GM23338 (cell line): ENCODE results near the gene CDC42BPA. TPM values are rescaled to one million over a fixed set of nuclear protein-coding genes. Genes with fewer than 3 reads are reported as not detected.

ENCODE experiments used
- ATAC-seq: fragments of 200-7000 bp; cut with Tn5 transposase; 3 replicates; pipeline ENCODE4 v1.9.1; 2020
- DNase-seq: peaks from one replicate; pipeline ENCODE4 v3.0.0-alpha.2; 2015; ENCODE audit warnings: low spot score
- H2AFZ ChIP-seq: fragments of 200-600 bp; sonication (generic); 2 replicates; pipeline ENCODE4 v1.8.0; 2016; ENCODE audit warnings: antibody characterized with exemption, mild to moderate bottlenecking, moderate library complexity
- H3F3A ChIP-seq: fragments of 200-600 bp; sonication (generic); replicated peaks from 2 replicates; pipeline ENCODE4 v1.8.0; 2017; ENCODE audit warnings: antibody characterized with exemption, mixed run types, low read depth
- H3K27ac ChIP-seq: fragments of 200-600 bp; sonication (generic); 2 replicates; pipeline ENCODE4 v1.6.1; 2016; ENCODE audit warnings: low read depth
- H3K27me3 ChIP-seq: fragments of 200-600 bp; sonication (generic); 2 replicates; pipeline ENCODE4 v1.8.0; 2016; ENCODE audit warnings: mild to moderate bottlenecking, mixed run types, moderate library complexity; ENCODE audit not compliant: insufficient read depth
- H3K36me3 ChIP-seq: fragments of 200-600 bp; sonication (generic); 2 replicates; pipeline ENCODE4 v1.8.0; 2016; ENCODE audit warnings: mild to moderate bottlenecking; ENCODE audit not compliant: insufficient read depth
- H3K4me1 ChIP-seq: fragments of 200-600 bp; sonication (generic); 2 replicates; pipeline ENCODE4 v1.8.0; 2016; ENCODE audit warnings: mild to moderate bottlenecking, moderate library complexity; ENCODE audit not compliant: insufficient read depth
- H3K4me2 ChIP-seq: fragments of 200-600 bp; sonication (generic); 2 replicates; pipeline ENCODE4 v1.7.1; 2017; ENCODE audit warnings: mixed run types
- H3K4me3 ChIP-seq: fragments of 200-600 bp; sonication (generic); 2 replicates; pipeline ENCODE4 v1.6.1; 2016; ENCODE audit warnings: mixed run types
- H3K79me2 ChIP-seq: fragments of 200-600 bp; sonication (generic); replicated peaks from 2 replicates; pipeline ENCODE4 v1.8.0; 2017; ENCODE audit warnings: mild to moderate bottlenecking; ENCODE audit not compliant: insufficient read depth
- H3K9me2 ChIP-seq: fragments of 200-600 bp; sonication (generic); 2 replicates; pipeline ENCODE4 v1.8.0; 2017; ENCODE audit not compliant: insufficient read depth
- H4K20me1 ChIP-seq: fragments of 200-600 bp; sonication (generic); replicated peaks from 2 replicates; pipeline ENCODE4 v1.8.0; 2017; ENCODE audit warnings: mild to moderate bottlenecking; ENCODE audit not compliant: insufficient read depth
- H3K27ac Mint-ChIP-seq: 2 replicates; pipeline ENCODE4 v1.8.0; 2020; ENCODE audit warnings: inconsistent platforms, mild to moderate bottlenecking, moderate library complexity, mixed read lengths
- H3K27me3 Mint-ChIP-seq: 3 replicates; pipeline ENCODE4 v1.8.0; 2022; ENCODE audit warnings: low read depth, mild to moderate bottlenecking, moderate library complexity, mixed read lengths, inconsistent platforms; ENCODE audit not compliant: insufficient read depth, poor library complexity
- H3K36me3 Mint-ChIP-seq: 3 replicates; pipeline ENCODE4 v1.8.0; 2021; ENCODE audit warnings: low read depth, mild to moderate bottlenecking, inconsistent platforms, moderate library complexity, mixed read lengths
- H3K4me1 Mint-ChIP-seq: 3 replicates; pipeline ENCODE4 v1.8.0; 2020; ENCODE audit warnings: mild to moderate bottlenecking, inconsistent platforms, mixed read lengths
- H3K4me3 Mint-ChIP-seq: 3 replicates; pipeline ENCODE4 v1.8.0; 2021; ENCODE audit warnings: moderate library complexity, mild to moderate bottlenecking, inconsistent platforms, mixed read lengths
- H3K9me3 Mint-ChIP-seq: 3 replicates; pipeline ENCODE4 v1.8.0; 2020; ENCODE audit warnings: moderate library complexity, mild to moderate bottlenecking, inconsistent platforms, mixed read lengths
- CREB1 ChIP-seq: fragments of 250-450 bp; sonication (Bioruptor Pico); IDR thresholded peaks from 2 replicates; pipeline ENCODE4 v1.5.0; 2020; ENCODE audit warnings: low read depth, mild to moderate bottlenecking, moderate library complexity
- CTCF ChIP-seq, 2 experiments: fragments of 200-600 bp in 1 of 2; sonication (generic) in 1 of 2; conservative IDR thresholded peaks; 2 replicates each; pipeline versions ENCODE4 v1.5.1 to v1.6.1; 2016 to 2017; ENCODE audit warnings: antibody characterized with exemption in 2 of 2, low read depth in 2 of 2, mild to moderate bottlenecking in 2 of 2, moderate library complexity in 1 of 2
- polyA plus RNA-seq: library from polyadenylated mRNA; unstranded; fragments of >200 nt; fragmentation: Nextera tagmentation; extraction: Ambion mirVana; gene quantifications from 2 replicates; pipeline ENCODE4 v1.2.1, GENCODE V29; 2016
- total RNA-seq: library from RNA; depleted of rRNA; stranded (reverse); fragments of >200 nt; shearing (Covaris generic); gene quantifications from 2 replicates; pipeline ENCODE4 v1.2.3, GENCODE V29; 2014
- TF ChIP-seq, protein P1 (sequence below): fragments of 250-450 bp; sonication (Bioruptor Pico); IDR thresholded peaks from 2 replicates; pipeline ENCODE4 v1.5.0; 2020; ENCODE audit warnings: mild to moderate bottlenecking, moderate library complexity

CDC42BPA gene
- total and polyA plus RNA-seq, 2 experiments from 2014 or later, result 17.7 to 40.1 TPM

DNA sequence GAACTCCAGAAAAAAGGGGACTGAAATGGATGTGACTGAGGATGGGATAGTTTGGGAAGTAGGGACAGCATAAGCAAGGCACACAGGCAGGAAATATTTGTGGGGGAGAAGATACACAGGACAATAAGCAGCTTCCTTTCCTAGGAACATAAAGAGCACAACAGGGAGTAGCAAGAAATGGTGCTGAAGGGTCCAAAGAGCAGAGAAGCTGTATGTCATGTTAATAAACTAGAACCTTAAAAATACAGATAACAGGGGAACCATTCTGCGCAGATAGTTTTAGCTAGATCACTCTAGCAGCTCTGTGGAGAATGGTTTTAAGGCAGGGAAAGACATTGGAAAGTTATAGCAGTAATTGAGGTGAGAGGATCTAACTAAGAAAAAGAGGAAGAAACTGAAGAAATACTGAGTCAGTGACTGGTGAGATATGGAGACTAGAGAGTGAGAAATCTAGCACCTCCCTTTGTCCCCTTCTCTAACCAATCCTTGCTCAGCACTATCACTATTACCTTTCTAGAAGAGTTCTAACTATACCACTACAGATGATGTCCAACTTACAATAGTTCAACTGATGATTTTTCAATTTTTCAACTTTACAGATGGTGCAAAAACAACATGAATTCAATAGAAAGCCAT lies 95.0 kb downstream of the CDC42BPA start (continued):
- TF ChIP-seq, protein P1, sequence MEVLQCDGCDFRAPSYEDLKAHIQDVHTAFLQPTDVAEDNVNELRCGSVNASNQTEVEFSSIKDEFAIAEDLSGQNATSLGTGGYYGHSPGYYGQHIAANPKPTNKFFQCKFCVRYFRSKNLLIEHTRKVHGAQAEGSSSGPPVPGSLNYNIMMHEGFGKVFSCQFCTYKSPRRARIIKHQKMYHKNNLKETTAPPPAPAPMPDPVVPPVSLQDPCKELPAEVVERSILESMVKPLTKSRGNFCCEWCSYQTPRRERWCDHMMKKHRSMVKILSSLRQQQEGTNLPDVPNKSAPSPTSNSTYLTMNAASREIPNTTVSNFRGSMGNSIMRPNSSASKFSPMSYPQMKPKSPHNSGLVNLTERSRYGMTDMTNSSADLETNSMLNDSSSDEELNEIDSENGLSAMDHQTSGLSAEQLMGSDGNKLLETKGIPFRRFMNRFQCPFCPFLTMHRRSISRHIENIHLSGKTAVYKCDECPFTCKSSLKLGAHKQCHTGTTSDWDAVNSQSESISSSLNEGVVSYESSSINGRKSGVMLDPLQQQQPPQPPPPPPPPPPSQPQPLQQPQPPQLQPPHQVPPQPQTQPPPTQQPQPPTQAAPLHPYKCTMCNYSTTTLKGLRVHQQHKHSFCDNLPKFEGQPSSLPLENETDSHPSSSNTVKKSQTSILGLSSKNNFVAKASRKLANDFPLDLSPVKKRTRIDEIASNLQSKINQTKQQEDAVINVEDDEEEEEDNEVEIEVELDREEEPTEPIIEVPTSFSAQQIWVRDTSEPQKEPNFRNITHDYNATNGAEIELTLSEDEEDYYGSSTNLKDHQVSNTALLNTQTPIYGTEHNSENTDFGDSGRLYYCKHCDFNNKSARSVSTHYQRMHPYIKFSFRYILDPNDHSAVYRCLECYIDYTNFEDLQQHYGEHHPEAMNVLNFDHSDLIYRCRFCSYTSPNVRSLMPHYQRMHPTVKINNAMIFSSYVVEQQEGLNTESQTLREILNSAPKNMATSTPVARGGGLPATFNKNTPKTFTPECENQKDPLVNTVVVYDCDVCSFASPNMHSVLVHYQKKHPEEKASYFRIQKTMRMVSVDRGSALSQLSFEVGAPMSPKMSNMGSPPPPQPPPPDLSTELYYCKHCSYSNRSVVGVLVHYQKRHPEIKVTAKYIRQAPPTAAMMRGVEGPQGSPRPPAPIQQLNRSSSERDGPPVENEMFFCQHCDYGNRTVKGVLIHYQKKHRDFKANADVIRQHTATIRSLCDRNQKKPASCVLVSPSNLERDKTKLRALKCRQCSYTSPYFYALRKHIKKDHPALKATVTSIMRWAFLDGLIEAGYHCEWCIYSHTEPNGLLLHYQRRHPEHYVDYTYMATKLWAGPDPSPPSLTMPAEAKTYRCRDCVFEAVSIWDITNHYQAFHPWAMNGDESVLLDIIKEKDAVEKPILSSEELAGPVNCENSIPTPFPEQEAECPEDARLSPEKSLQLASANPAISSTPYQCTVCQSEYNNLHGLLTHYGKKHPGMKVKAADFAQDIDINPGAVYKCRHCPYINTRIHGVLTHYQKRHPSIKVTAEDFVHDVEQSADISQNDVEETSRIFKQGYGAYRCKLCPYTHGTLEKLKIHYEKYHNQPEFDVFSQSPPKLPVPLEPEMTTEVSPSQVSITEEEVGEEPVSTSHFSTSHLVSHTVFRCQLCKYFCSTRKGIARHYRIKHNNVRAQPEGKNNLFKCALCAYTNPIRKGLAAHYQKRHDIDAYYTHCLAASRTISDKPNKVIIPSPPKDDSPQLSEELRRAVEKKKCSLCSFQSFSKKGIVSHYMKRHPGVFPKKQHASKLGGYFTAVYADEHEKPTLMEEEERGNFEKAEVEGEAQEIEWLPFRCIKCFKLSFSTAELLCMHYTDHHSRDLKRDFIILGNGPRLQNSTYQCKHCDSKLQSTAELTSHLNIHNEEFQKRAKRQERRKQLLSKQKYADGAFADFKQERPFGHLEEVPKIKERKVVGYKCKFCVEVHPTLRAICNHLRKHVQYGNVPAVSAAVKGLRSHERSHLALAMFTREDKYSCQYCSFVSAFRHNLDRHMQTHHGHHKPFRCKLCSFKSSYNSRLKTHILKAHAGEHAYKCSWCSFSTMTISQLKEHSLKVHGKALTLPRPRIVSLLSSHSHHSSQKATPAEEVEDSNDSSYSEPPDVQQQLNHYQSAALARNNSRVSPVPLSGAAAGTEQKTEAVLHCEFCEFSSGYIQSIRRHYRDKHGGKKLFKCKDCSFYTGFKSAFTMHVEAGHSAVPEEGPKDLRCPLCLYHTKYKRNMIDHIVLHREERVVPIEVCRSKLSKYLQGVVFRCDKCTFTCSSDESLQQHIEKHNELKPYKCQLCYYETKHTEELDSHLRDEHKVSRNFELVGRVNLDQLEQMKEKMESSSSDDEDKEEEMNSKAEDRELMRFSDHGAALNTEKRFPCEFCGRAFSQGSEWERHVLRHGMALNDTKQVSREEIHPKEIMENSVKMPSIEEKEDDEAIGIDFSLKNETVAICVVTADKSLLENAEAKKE (CRISPR knock-in tag), result no peak

DNA sequence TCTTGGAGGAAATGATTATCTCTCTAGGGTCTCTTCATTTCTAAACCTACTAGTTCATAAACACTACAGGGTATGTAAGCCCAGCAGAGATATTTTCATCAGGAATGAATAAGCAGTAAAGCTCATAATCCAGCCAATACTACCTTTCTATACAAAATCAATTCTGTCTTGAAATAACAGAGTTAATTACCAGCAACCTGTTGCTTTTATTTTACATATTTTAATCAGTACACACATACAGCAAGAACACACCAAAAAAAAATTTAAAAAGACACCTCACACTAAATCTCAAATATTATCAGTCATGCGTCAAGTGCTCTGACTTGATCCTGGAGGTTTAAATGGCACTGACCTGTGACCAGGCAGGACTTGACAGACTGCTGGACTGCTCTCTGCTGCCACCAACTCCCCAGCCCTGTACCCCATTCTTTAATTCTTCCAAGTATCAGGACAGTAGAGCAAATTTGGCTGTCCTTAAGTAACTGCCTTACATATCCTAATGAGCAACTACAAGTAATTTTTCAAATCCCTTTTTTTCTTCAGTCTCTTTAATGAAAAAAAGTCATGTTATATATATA lies 98.5 kb downstream of the CDC42BPA start:
- peaks cover 7% of the 10 kb centered on the region for H3K4me1 Mint-ChIP-seq
- TF ChIP-seq CREB1, result no peak
- TF ChIP-seq CTCF (conservative IDR thresholded peaks at IDR 0.05; ENCODE audit: low read depth in 2 of 2), result peak; percentile 16 to 40; a peak in 3 of 4 replicates

More for the DNA sequence above, 98.5 kb downstream of the CDC42BPA start:
- DNase-seq, result peak; percentile 10
- Mint-ChIP-seq H3K27me3 (peaks cover 3% of the 10 kb centered on the region), H3K36me3 (no peaks in the 10 kb centered on the region), H3K4me3 (no peak overlapping the region), H3K27ac (no peak overlapping the region), H3K9me3 (no peaks in the 10 kb centered on the region)
- Histone ChIP-seq H3K27me3 (no peaks in the 10 kb centered on the region), H3K79me2 (peaks cover 25% of the 10 kb centered on the region), H3K36me3 (no peaks in the 10 kb centered on the region), H3K4me3 (no peak overlapping the region), H3F3A (no peaks in the 10 kb centered on the region), H2AFZ (no peak overlapping the region), H3K9me2 (no peaks in the 10 kb centered on the region), H4K20me1 (no peaks in the 10 kb centered on the region), H3K4me2 (no peak overlapping the region), H3K27ac (no peak overlapping the region), H3K4me1 (no peaks in the 10 kb centered on the region)
- ATAC-seq, result peak; percentile 66
